ENCODE results near the gene TTLL8. TPM values are rescaled to one million over a fixed set of nuclear protein-coding genes. Genes with fewer than 3 reads are reported as not detected.
A peak's percentile ranks its signal among the peaks of the same experiment; 100 is the strongest.

Gene TTLL8
- total RNA-seq, 4 donors from 2014 or later, result not detected

GRCh38 chr22:49979587-49980264, 78.4 kb downstream of the TTLL8 start:
- no peak for TF ChIP-seq POLR2A (IDR thresholded peaks at IDR 0.05)
- TF ChIP-seq CTCF (IDR thresholded peaks at IDR 0.05), result peak in 5 of 6 experiments; percentile 35 to 57 (median 38)
- H3K27me3 ChIP-seq, result peaks cover 6 to 43% (median 12%) of the 10 kb centered on the region in 4 donors
- no peak for DNase-seq
- 54 to 57% methylated on average over 6 to 7 of the region's 7 CpGs for WGBS, 2 donors
- peaks cover 0 to 7% (median 2%) of the 10 kb centered on the region in 3 donors for H3K9me3 ChIP-seq
- intact Hi-C loops (cut with DNase I), result no loop called here
- peaks cover 8 to 17% (median 8%) of the 10 kb centered on the region in 3 donors for H3K4me1 ChIP-seq
- H3K36me3 ChIP-seq, result no peaks in the 10 kb centered on the region
- H3K27ac ChIP-seq, result no peak overlapping the region
- no peak overlapping the region for H3K4me3 ChIP-seq

- peaks cover 0 to 5% (median 0%) of the 10 kb centered on the region in 3 donors for H3K4me1 ChIP-seq
- DNase-seq, result no peak
- intact Hi-C loops (cut with DNase I), result no loop called here
- H3K9me3 ChIP-seq, result peaks cover 0 to 7% (median 2%) of the 10 kb centered on the region in 3 donors
- H3K27me3 ChIP-seq, result peaks cover 0 to 21% (median 0%) of the 10 kb centered on the region in 4 donors
- H3K4me3 ChIP-seq, result no peak overlapping the region
- no peaks in the 10 kb centered on the region for H3K36me3 ChIP-seq
- no peak overlapping the region for H3K27ac ChIP-seq
- TF ChIP-seq POLR2A (IDR thresholded peaks at IDR 0.05) (no peak), CTCF (IDR thresholded peaks at IDR 0.05) (no peak)
- 68 to 82% methylated on average over 14 of the region's 14 CpGs for WGBS, 2 donors
Observed at GRCh38 chr22:49977578-49977977, 80.5 kb downstream of the TTLL8 start.

- WGBS, 2 donors, result 42 to 51% methylated on average over 15 of the region's 15 CpGs
- intact Hi-C loops (cut with DNase I), result no loop called here
- peaks cover 0 to 7% (median 2%) of the 10 kb centered on the region in 3 donors for H3K9me3 ChIP-seq
- no peak for DNase-seq
- peaks cover 6 to 14% (median 8%) of the 10 kb centered on the region in 3 donors for H3K4me1 ChIP-seq
- no peaks in the 10 kb centered on the region for H3K36me3 ChIP-seq
- TF ChIP-seq CTCF (IDR thresholded peaks at IDR 0.05), result no peak
- no peak for TF ChIP-seq POLR2A (IDR thresholded peaks at IDR 0.05)
- H3K27ac ChIP-seq, result peak overlapping the region in 1 of 4 donors; percentile 19
- H3K27me3 ChIP-seq, result peaks cover 0 to 12% (median 0%) of the 10 kb centered on the region in 4 donors
- H3K4me3 ChIP-seq, result no peak overlapping the region
Observed at GRCh38 chr22:49976439-49977175, 81.5 kb downstream of the TTLL8 start.

GRCh38 chr22:49975543-49976389, 82.3 kb downstream of the TTLL8 start:
- peak overlapping the region in 2 of 4 donors; percentile 9 to 76 for H3K27ac ChIP-seq
- intact Hi-C loops (cut with DNase I), result no loop called here
- WGBS, 2 donors, result 20 to 35% methylated on average over 7 to 14 of the region's 17 CpGs
- peaks cover 13 to 22% (median 16%) of the 10 kb centered on the region in 3 donors for H3K4me1 ChIP-seq
- H3K36me3 ChIP-seq, result no peaks in the 10 kb centered on the region
- H3K4me3 ChIP-seq, result no peak overlapping the region
- H3K9me3 ChIP-seq, result peaks cover 0 to 7% (median 2%) of the 10 kb centered on the region in 3 donors
- TF ChIP-seq POLR2A (IDR thresholded peaks at IDR 0.05) (no peak), CTCF (IDR thresholded peaks at IDR 0.05) (no peak)
- DNase-seq, result no peak
- peaks cover 0 to 3% (median 0%) of the 10 kb centered on the region in 4 donors for H3K27me3 ChIP-seq
